ENCODE results near the gene NLRP3.

Gene NLRP3

DNA sequence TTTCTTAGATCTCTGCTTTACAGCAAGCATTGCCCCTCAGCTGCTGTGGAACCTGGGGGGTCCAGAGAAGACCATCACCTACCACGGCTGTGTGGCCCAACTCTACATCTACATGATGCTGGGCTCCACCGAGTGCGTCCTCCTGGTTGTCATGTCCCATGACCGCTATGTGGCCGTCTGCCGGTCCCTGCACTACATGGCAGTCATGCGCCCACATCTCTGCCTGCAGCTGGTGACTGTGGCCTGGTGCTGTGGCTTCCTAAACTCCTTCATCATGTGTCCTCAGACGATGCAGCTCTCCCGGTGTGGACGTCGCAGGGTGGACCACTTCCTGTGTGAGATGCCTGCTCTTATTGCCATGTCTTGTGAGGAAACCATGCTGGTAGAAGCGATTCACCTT, 75.4 kb downstream of the NLRP3 start:
- Mint-ChIP-seq H3K4me3 (no peak overlapping the region), H3K36me3 (ENCODE audit: low read depth) (no peaks in the 10 kb centered on the region), H3K27ac (no peak overlapping the region), H3K27me3 (peaks cover 31% of the 10 kb centered on the region), H3K9me3 (no peaks in the 10 kb centered on the region), H3K4me1 (ENCODE audit: low read depth) (no peaks in the 10 kb centered on the region)
- DNase-seq, result no peak

DNA sequence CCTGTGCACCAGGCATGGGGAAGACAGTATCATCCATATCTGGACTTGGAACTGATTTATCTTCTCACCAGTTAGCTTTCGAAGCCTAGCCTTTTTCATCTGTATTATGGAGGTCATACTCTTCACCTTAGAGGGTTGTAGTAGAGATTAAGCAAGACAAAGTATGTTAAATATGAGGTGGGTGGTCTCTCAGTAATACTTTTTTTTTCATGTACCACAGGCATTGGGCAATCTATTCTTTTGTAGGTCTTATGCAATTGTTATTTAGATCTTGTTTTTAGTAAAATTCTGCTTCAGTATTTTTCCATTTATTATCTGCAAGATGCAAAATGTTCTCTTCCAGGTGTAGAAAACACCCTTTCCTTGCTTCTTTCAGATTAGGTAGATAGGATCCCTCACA, 77.1 kb downstream of the NLRP3 start:
- Mint-ChIP-seq H3K27me3 (peaks cover 32% of the 10 kb centered on the region), H3K4me1 (ENCODE audit: low read depth) (no peaks in the 10 kb centered on the region), H3K27ac (no peak overlapping the region), H3K4me3 (no peak overlapping the region), H3K36me3 (ENCODE audit: low read depth) (no peaks in the 10 kb centered on the region), H3K9me3 (no peaks in the 10 kb centered on the region)
- no peak for DNase-seq

- Mint-ChIP-seq H3K36me3 (ENCODE audit: low read depth) (no peaks in the 10 kb centered on the region), H3K9me3 (no peaks in the 10 kb centered on the region), H3K27ac (no peak overlapping the region), H3K4me3 (no peak overlapping the region), H3K4me1 (ENCODE audit: low read depth) (no peaks in the 10 kb centered on the region), H3K27me3 (peaks cover 35% of the 10 kb centered on the region)
- DNase-seq, result no peak
These were observed 78.8 kb downstream of the NLRP3 start for GRCh38 chr1:247494767-247495166.

DNA sequence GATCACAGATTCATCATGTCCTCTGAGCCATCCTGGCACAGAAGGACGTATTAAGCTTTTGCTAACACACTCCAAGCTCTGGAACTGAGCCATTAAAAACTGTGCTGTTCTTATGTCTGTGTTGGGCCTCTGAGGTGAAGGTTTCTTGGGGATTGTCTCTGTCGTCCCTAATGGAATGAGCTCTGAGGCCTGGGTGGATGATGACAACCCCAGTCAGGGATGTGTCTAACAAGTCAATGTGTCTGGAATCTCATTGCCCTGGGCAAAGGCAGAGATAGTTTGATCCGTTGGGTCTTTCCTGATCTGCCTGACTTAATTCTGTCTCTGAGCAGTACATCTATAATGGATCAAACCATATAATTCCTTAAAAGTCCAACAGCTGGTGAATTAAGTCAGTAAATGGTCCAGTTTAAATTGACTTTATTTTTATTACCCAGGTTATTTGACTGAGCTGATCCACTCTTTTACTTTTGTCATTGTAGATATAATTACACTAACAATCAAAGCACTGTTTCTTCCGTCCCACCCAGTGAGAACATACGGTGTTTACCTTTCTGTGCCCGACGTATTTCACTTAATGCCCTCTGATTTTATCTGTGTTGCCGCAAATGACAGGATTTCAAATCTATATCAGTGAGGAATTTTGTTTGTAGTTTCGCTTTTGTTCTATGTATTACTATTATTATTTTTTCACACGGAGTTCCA, 80.8 kb downstream of the NLRP3 start:
- H3K4me3 Mint-ChIP-seq, result no peak overlapping the region

More for the DNA sequence above, 80.8 kb downstream of the NLRP3 start:
- H3K27ac Mint-ChIP-seq, result no peak overlapping the region
- peaks cover 31% of the 10 kb centered on the region for H3K27me3 Mint-ChIP-seq
- no peak for DNase-seq
- no peaks in the 10 kb centered on the region for H3K36me3 Mint-ChIP-seq (ENCODE audit: low read depth)
- H3K9me3 Mint-ChIP-seq, result no peaks in the 10 kb centered on the region
- H3K4me1 Mint-ChIP-seq (ENCODE audit: low read depth), result no peaks in the 10 kb centered on the region

All from activated T-cell treated with anti-CD3 and anti-CD28 coated beads, Interleukin-2, amount 50 U/mL, for 24 hours (primary cell).